KOPT-K1 (cell line): ENCODE results near the gene MYG1.

Source experiments
- H3K27ac ChIP-seq: fragments of 200-600 bp; sonication (generic); 2 replicates; pipeline ENCODE4 v1.5.1; 2016; ENCODE audit warnings: antibody characterized with exemption, mild to moderate bottlenecking, low read depth, low read length; ENCODE audit not compliant: poor library complexity, severe bottlenecking
- H3K36me3 ChIP-seq: fragments of 200-600 bp; sonication (generic); 2 replicates; pipeline ENCODE4 v1.5.1; 2017; ENCODE audit warnings: antibody characterized with exemption, mild to moderate bottlenecking, low read length, moderate library complexity; ENCODE audit not compliant: insufficient read depth
- H3K9me3 ChIP-seq: fragments of 200-600 bp; sonication (generic); 2 replicates; pipeline ENCODE4 v1.5.1; 2017; ENCODE audit warnings: antibody characterized with exemption, low read length, mild to moderate bottlenecking; ENCODE audit not compliant: insufficient read depth, poor library complexity, severe bottlenecking

The MYG1 gene

GRCh38 chr12:53298164-53298563 is 1.3 kb upstream of the MYG1 start:
- Histone ChIP-seq H3K36me3 (peaks cover 62% of the 10 kb centered on the region), H3K9me3 (no peaks in the 10 kb centered on the region), H3K27ac (no peak overlapping the region)

- H3K36me3 ChIP-seq = peaks cover 59% of the 10 kb centered on the region
- H3K27ac ChIP-seq = no peak overlapping the region
- no peaks in the 10 kb centered on the region for H3K9me3 ChIP-seq
These were observed 418 bp upstream of the MYG1 start for GRCh38 chr12:53299101-53299453.

DNA sequence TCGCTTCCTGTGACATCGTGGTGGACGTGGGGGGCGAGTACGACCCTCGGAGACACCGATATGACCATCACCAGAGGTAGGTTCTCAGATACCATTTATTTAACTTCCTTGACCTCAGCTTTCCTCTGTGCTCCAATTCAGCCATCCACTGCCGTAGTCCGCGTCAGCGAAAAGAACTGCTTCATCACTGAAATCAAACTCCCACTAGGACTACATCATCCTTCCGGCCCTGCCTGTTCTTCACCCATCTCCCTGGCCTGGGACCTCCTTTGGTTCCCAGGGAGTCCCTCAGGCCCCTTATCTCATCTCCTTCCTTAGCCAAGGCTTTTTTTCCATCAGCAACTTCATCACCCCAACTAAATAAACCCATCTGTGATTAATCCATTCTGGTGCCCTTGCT is 692 bp downstream of the MYG1 start:
- Histone ChIP-seq H3K9me3 (no peaks in the 10 kb centered on the region), H3K36me3 (peaks cover 64% of the 10 kb centered on the region), H3K27ac (peak overlapping the region; percentile 70)

GRCh38 chr12:53302903-53303302 is 3.4 kb downstream of the MYG1 start:
- no peaks in the 10 kb centered on the region for H3K9me3 ChIP-seq
- peaks cover 76% of the 10 kb centered on the region for H3K36me3 ChIP-seq
- H3K27ac ChIP-seq = no peak overlapping the region

DNA sequence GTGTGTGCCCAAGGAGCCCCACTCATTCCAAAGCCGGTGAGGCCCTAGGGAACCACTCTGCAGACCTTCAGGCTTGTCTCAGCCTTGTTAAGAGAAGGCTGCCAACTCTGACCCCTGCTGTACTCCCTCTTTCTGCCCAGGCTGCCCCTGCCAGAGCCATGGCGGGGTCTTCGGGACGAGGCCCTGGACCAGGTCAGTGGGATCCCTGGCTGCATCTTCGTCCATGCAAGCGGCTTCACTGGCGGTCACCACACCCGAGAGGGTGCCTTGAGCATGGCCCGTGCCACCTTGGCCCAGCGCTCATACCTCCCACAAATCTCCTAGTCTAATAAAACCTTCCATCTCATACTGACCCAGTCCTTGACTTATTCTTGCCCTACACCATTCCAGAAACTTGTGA is 7.3 kb downstream of the MYG1 start:
- Histone ChIP-seq H3K9me3 (no peaks in the 10 kb centered on the region), H3K27ac (no peak overlapping the region), H3K36me3 (peaks cover 95% of the 10 kb centered on the region)

GRCh38 chr12:53308276-53308675 is 8.8 kb downstream of the MYG1 start:
- Histone ChIP-seq H3K36me3 (peaks cover 87% of the 10 kb centered on the region), H3K9me3 (no peaks in the 10 kb centered on the region), H3K27ac (no peak overlapping the region)

GRCh38 chr12:53313996-53314395 is 14.5 kb downstream of the MYG1 start:
- Histone ChIP-seq H3K9me3 (no peaks in the 10 kb centered on the region), H3K27ac (no peak overlapping the region), H3K36me3 (peaks cover 84% of the 10 kb centered on the region)

GRCh38 chr12:53320352-53321195 is 21.1 kb downstream of the MYG1 start:
- Histone ChIP-seq H3K9me3 (no peaks in the 10 kb centered on the region), H3K27ac (peak overlapping the region; percentile 93), H3K36me3 (peaks cover 39% of the 10 kb centered on the region)

- Histone ChIP-seq H3K27ac (peak overlapping the region; percentile 76), H3K9me3 (no peaks in the 10 kb centered on the region), H3K36me3 (peaks cover 7% of the 10 kb centered on the region)
These were observed 24.8 kb downstream of the MYG1 start for GRCh38 chr12:53324113-53324778.

DNA sequence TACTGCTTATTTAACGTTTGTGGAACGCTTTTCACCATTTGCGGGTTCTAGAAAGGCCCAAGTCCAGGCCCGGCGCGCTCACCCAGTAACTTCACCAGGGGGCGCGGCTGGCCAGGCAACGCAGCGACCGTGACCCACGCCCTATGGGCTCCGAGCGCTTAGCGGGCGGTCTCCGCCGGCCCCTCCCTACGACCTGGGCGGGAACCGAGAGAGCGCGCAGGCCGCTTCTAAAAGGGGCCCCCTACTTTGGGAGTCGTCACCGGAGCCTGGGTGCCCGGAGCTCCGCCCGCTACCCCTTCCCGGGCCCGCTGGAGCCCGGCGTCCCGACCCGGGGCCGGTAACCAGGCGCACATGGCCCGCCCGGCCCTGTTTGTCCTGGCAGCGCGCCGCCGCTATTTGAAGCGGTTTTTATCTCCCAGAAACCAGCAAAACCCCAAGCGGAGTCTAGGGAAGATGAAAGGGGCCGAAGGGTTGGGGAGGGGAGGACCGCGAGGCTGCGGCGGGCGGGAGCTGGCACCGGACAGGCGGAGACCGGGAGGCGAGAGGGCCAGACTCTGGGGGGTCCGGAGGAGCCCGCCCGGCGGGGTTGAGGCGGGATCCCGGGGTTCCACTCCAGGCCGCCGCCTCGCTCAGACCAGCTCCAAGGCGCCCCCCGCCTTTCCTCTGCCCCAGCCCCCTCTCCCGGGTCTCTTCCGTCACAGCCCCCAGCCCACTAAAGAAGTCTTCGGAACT is 25.4 kb downstream of the MYG1 start:
- H3K27ac ChIP-seq = peak overlapping the region; percentile 76
- no peaks in the 10 kb centered on the region for H3K9me3 ChIP-seq
- 0 out of 2 replicates have a peak, but pooled peaks cover 3% of the 10 kb centered on the region for H3K36me3 ChIP-seq

DNA sequence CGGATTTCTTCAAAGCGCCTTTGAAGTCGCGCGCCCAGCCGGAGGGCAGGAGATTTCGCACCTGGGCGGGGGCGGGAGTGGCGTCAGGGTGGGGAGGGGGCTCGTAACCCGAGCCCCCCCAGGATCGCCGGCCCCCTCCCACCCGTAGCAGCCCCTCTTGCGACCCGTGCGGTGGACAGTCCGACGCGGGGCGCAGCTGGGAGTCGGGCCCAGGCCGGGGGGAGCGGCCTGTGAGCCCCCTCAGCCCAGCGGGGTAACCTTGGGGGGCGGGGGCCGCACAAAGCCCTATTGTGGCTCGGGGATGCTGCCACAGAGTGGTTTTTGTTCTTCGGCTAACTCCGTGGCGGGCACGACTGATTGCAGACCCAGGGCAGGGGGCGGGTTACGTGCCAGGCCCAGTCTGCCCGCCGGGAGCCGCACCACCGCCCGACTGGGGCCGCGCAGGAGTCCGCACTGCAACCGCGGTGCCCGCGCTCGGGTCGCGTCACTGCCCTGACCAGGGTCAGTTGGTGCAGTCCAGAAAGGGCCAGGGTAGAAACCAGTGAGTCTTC is 26.1 kb downstream of the MYG1 start:
- peak overlapping the region; percentile 76 for H3K27ac ChIP-seq
- H3K36me3 ChIP-seq = no peaks in the 10 kb centered on the region
- H3K9me3 ChIP-seq = no peaks in the 10 kb centered on the region

GRCh38 chr12:53326460-53327185 is 27.1 kb downstream of the MYG1 start:
- Histone ChIP-seq H3K27ac (no peak overlapping the region), H3K36me3 (no peaks in the 10 kb centered on the region), H3K9me3 (no peaks in the 10 kb centered on the region)

GRCh38 chr12:53327435-53328042 is 28.0 kb downstream of the MYG1 start:
- no peaks in the 10 kb centered on the region for H3K9me3 ChIP-seq
- H3K27ac ChIP-seq = no peak overlapping the region
- H3K36me3 ChIP-seq = no peaks in the 10 kb centered on the region

GRCh38 chr12:53328043-53328435 is 28.5 kb downstream of the MYG1 start:
- Histone ChIP-seq H3K9me3 (no peaks in the 10 kb centered on the region), H3K27ac (no peak overlapping the region), H3K36me3 (no peaks in the 10 kb centered on the region)
